Measurements from ENCODE around the gene LETM1. TPM values are rescaled to one million over a fixed set of nuclear protein-coding genes. Genes with fewer than 3 reads are reported as not detected.

The LETM1 gene
- total and polyA plus RNA-seq, 2 experiments from 2014 or later, result 29.4 to 46.0 TPM

DNA sequence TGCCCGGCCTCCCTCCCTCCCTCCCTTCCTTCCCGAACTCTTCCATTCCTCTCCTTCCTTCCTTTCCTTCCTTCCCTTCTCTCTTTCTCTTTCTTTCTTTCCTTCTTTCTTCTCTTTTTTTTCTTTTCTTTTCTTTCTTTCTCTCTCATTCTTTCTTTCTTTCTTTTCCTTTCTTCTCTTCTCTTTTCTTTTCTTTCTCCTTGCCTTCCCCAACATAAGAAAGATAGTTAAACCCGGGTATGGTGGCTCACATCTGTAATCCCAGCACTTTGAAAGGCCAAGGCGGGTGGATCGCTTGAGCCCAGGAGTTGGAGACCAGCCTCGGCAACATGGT lies 40.7 kb upstream of the LETM1 start:
- Histone ChIP-seq H3K9me2 (replicated peaks; ENCODE audit: insufficient read depth) (no peaks in the 10 kb centered on the region), H3K4me1 (ENCODE audit: insufficient read depth) (peaks cover 4% of the 10 kb centered on the region), H3K27ac (no peak overlapping the region), H3K4me2 (no peak overlapping the region), H4K20me1 (ENCODE audit: insufficient read depth, poor library complexity, severe bottlenecking) (peaks cover 20% of the 10 kb centered on the region), H3K79me2 (peaks cover 88% of the 10 kb centered on the region), H3K27me3 (no peaks in the 10 kb centered on the region), H3K36me3 (replicated peaks; ENCODE audit: insufficient read depth, low read depth) (no peaks in the 10 kb centered on the region), H3K9me3 (ENCODE audit: low read depth) (no peaks in the 10 kb centered on the region), H3K4me3 (no peak overlapping the region), H2AFZ (no peak overlapping the region)
- WGBS (ENCODE audit: low lambda C conversion rate, missing lambda C conversion rate), result 97% methylated on average over 4 of the region's 6 CpGs
- no peak for DNase-seq (ENCODE audit: low spot score)
- TF ChIP-seq EZH2 (IDR thresholded peaks at IDR 0.05; ENCODE audit: borderline replicate concordance) (no peak), EZH2phosphoT487 (IDR thresholded peaks at IDR 0.05; ENCODE audit: low read depth, severe bottlenecking, unreplicated experiment) (no peak)
- TF ChIP-seq, protein P1, sequence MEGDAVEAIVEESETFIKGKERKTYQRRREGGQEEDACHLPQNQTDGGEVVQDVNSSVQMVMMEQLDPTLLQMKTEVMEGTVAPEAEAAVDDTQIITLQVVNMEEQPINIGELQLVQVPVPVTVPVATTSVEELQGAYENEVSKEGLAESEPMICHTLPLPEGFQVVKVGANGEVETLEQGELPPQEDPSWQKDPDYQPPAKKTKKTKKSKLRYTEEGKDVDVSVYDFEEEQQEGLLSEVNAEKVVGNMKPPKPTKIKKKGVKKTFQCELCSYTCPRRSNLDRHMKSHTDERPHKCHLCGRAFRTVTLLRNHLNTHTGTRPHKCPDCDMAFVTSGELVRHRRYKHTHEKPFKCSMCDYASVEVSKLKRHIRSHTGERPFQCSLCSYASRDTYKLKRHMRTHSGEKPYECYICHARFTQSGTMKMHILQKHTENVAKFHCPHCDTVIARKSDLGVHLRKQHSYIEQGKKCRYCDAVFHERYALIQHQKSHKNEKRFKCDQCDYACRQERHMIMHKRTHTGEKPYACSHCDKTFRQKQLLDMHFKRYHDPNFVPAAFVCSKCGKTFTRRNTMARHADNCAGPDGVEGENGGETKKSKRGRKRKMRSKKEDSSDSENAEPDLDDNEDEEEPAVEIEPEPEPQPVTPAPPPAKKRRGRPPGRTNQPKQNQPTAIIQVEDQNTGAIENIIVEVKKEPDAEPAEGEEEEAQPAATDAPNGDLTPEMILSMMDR (IDR thresholded peaks at IDR 0.05; ENCODE audit: poor library complexity), result no peak

DNA sequence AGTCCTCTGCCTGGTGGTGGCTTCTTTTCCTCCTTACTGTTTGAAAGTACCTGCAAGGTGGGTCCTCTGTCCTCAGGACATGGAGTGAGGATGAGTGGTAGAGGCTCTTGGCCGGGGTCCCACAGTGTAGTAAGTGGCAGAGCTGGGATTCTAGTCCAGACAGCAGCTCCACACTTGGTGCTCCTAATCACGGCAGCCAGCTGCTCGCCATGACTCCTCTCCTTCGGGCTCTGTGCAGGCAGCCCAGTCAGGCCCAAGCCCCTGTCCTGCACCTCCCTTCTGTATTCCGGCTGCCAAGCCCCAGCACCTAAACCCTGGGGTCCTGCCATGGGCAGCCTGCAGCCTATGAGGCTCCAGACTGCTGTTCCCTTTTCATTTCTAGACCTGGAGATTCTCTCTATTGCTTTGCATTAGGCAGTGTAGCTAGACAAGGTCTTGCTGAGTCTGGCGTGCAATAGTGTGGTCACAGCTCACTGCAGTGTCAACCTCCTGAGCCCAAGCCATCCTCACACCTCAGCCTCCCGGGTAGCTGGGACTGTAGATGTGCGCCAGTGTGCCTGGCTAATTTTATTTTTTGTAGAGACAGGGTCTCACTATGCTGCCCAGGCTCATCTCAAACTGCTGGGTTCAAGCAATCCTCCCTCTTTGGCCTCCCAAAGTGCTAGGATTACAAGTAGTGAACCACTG lies 40.2 kb upstream of the LETM1 start:
- Histone ChIP-seq H4K20me1 (ENCODE audit: insufficient read depth, poor library complexity, severe bottlenecking) (peaks cover 20% of the 10 kb centered on the region), H3K9me3 (ENCODE audit: low read depth) (no peaks in the 10 kb centered on the region), H2AFZ (no peak overlapping the region), H3K4me2 (no peak overlapping the region), H3K4me3 (no peak overlapping the region), H3K27me3 (no peaks in the 10 kb centered on the region), H3K79me2 (peaks cover 88% of the 10 kb centered on the region), H3K4me1 (ENCODE audit: insufficient read depth) (peaks cover 4% of the 10 kb centered on the region), H3K9me2 (replicated peaks; ENCODE audit: insufficient read depth) (no peaks in the 10 kb centered on the region), H3K27ac (no peak overlapping the region), H3K36me3 (replicated peaks; ENCODE audit: insufficient read depth, low read depth) (no peaks in the 10 kb centered on the region)
- WGBS (ENCODE audit: low lambda C conversion rate, missing lambda C conversion rate), result 94% methylated on average over 8 of the region's 8 CpGs
- no peak for TF ChIP-seq EZH2phosphoT487 (IDR thresholded peaks at IDR 0.05; ENCODE audit: low read depth, severe bottlenecking, unreplicated experiment)
- TF ChIP-seq EZH2 (IDR thresholded peaks at IDR 0.05; ENCODE audit: borderline replicate concordance), result no peak
- TF ChIP-seq, protein P1 (IDR thresholded peaks at IDR 0.05; ENCODE audit: poor library complexity), result no peak
- no peak for DNase-seq (ENCODE audit: low spot score)

DNA sequence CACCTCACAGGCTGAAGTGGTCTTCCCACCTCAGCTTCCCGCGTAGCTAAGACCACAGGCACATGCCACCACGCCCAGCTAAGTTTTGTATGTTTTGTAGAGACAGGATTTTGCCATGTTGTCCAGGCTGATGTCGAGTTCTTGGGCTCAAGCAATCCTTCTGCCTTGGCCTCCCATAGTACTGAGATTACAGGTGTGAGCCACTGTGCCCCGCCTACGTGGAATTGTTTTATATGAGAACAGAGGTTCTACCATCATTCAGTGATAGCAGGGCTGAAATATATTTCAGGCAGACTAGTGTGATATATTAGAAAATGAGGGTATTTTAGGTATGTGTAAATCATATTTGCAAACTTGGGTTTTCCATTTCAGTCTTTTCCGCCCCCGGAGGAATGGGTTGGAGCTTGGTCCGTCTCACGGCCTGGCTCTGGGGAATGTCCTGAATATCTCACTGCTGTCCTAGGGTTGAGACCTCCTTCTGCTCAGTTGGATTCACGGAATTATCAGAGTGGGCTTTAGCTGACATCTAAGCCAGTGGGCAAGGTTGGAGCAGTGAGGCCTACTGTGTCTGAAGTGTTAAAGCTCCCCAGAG lies 35.1 kb upstream of the LETM1 start:
- no peaks in the 10 kb centered on the region for H3K9me2 ChIP-seq (replicated peaks; ENCODE audit: insufficient read depth)
- peaks cover 100% of the 10 kb centered on the region for H3K79me2 ChIP-seq
- 95% methylated on average over 11 of the region's 11 CpGs for WGBS (ENCODE audit: low lambda C conversion rate, missing lambda C conversion rate)

More for the DNA sequence above, 35.1 kb upstream of the LETM1 start:
- DNase-seq (ENCODE audit: low spot score), result no peak
- Histone ChIP-seq H4K20me1 (ENCODE audit: insufficient read depth, poor library complexity, severe bottlenecking) (peaks cover 3% of the 10 kb centered on the region), H3K4me3 (no peak overlapping the region), H3K36me3 (replicated peaks; ENCODE audit: insufficient read depth, low read depth) (no peaks in the 10 kb centered on the region), H3K4me2 (no peak overlapping the region), H3K27ac (no peak overlapping the region), H3K27me3 (no peaks in the 10 kb centered on the region), H3K4me1 (ENCODE audit: insufficient read depth) (no peaks in the 10 kb centered on the region), H2AFZ (no peak overlapping the region), H3K9me3 (ENCODE audit: low read depth) (no peaks in the 10 kb centered on the region)
- TF ChIP-seq EZH2 (IDR thresholded peaks at IDR 0.05; ENCODE audit: borderline replicate concordance) (no peak), EZH2phosphoT487 (IDR thresholded peaks at IDR 0.05; ENCODE audit: low read depth, severe bottlenecking, unreplicated experiment) (no peak)
- TF ChIP-seq, protein P1 (IDR thresholded peaks at IDR 0.05; ENCODE audit: poor library complexity), result no peak
